GM18868 (cell line): ENCODE results near the gene FBXW2.
"Not testable (repeated sequence)": the region's sequence is repeated elsewhere in the genome, so short reads cannot be mapped to it uniquely, and the experiment has no call there.

ENCODE experiments used
- ATAC-seq: cut with Tn5 transposase; IDR thresholded peaks from one replicate; pipeline ENCODE4 v1.9.1; 2021; ENCODE audit warnings: mild to moderate bottlenecking, moderate library complexity; ENCODE audit not compliant: unreplicated experiment

Gene FBXW2

GRCh38 chr9:120779227-120779626, 14.0 kb downstream of the FBXW2 start:
- no peak for ATAC-seq

- no peak for ATAC-seq
These were observed 14.5 kb downstream of the FBXW2 start for GRCh38 chr9:120778758-120779157.

- no peak for ATAC-seq
These were observed 16.0 kb downstream of the FBXW2 start for GRCh38 chr9:120777229-120777628.

GRCh38 chr9:120776788-120777187, 16.4 kb downstream of the FBXW2 start:
- ATAC-seq, result no peak

GRCh38 chr9:120775859-120776258, 17.4 kb downstream of the FBXW2 start:
- ATAC-seq, result no peak

- no peak for ATAC-seq
These were observed 18.5 kb downstream of the FBXW2 start for GRCh38 chr9:120774719-120775118.

GRCh38 chr9:120773256-120773655, 20.0 kb downstream of the FBXW2 start:
- ATAC-seq, result no peak

GRCh38 chr9:120770931-120771330, 22.3 kb downstream of the FBXW2 start:
- no peak for ATAC-seq

- ATAC-seq, result no peak
These were observed 24.3 kb downstream of the FBXW2 start for GRCh38 chr9:120768886-120769285.

GRCh38 chr9:120768247-120768646, 25.0 kb downstream of the FBXW2 start:
- no peak for ATAC-seq

GRCh38 chr9:120767451-120767850, 25.8 kb downstream of the FBXW2 start:
- ATAC-seq, result no peak

GRCh38 chr9:120765910-120766425, 27.2 kb downstream of the FBXW2 start:
- no peak for ATAC-seq

GRCh38 chr9:120764476-120764875, 28.7 kb downstream of the FBXW2 start:
- no peak for ATAC-seq

GRCh38 chr9:120761006-120761405, 32.2 kb downstream of the FBXW2 start:
- no peak for ATAC-seq

GRCh38 chr9:120759755-120760400, 33.3 kb downstream of the FBXW2 start:
- no peak for ATAC-seq

- no peak for ATAC-seq
These were observed 34.7 kb downstream of the FBXW2 start for GRCh38 chr9:120758544-120758943.

- no peak for ATAC-seq
These were observed 35.9 kb downstream of the FBXW2 start for GRCh38 chr9:120757026-120757913.

- ATAC-seq, result no peak
These were observed 36.7 kb downstream of the FBXW2 start for GRCh38 chr9:120756531-120756930.

GRCh38 chr9:120755810-120756434, 37.3 kb downstream of the FBXW2 start:
- peak; percentile 54 for ATAC-seq

GRCh38 chr9:120755044-120755443, 38.2 kb downstream of the FBXW2 start:
- ATAC-seq, result peak; percentile 56

GRCh38 chr9:120750421-120750820, 42.8 kb downstream of the FBXW2 start:
- no peak for ATAC-seq

GRCh38 chr9:120746366-120746765, 46.9 kb downstream of the FBXW2 start:
- ATAC-seq, result not testable (repeated sequence)
